GM19395 (cell line): ENCODE data around the gene JCAD.
"Not testable (repeated sequence)": the region's sequence is repeated elsewhere in the genome, so short reads cannot be mapped to it uniquely, and the experiment has no call there.

Experiments used
- ATAC-seq: cut with Tn5 transposase; IDR thresholded peaks from one replicate; pipeline ENCODE4 v1.9.1; 2021; ENCODE audit warnings: mild to moderate bottlenecking, moderate library complexity; ENCODE audit not compliant: unreplicated experiment

Gene JCAD

GRCh38 chr10:29998142-29998808 is 61.1 kb downstream of the JCAD start:
- peak; percentile 86 for ATAC-seq

GRCh38 chr10:29994811-29995210 is 64.6 kb downstream of the JCAD start:
- ATAC-seq = no peak

GRCh38 chr10:29993319-29993915 is 66.0 kb downstream of the JCAD start:
- ATAC-seq = no peak

GRCh38 chr10:29992914-29993313 is 66.5 kb downstream of the JCAD start:
- ATAC-seq = no peak

- ATAC-seq = no peak
Observed at GRCh38 chr10:29991382-29991781, 68.0 kb downstream of the JCAD start.

GRCh38 chr10:29987471-29987870 is 71.9 kb downstream of the JCAD start:
- ATAC-seq = no peak

- ATAC-seq = no peak
Observed at GRCh38 chr10:29982997-29983648, 76.3 kb downstream of the JCAD start.

GRCh38 chr10:29981510-29981909 is 77.9 kb downstream of the JCAD start:
- ATAC-seq = no peak

- no peak for ATAC-seq
Observed at GRCh38 chr10:29980084-29980483, 79.3 kb downstream of the JCAD start.

GRCh38 chr10:29979421-29979779 is 80.0 kb downstream of the JCAD start:
- not testable (repeated sequence) for ATAC-seq

- ATAC-seq = no peak
Observed at GRCh38 chr10:29977171-29977570, 82.2 kb downstream of the JCAD start.

- no peak for ATAC-seq
Observed at GRCh38 chr10:29976134-29976533, 83.3 kb downstream of the JCAD start.

- ATAC-seq = no peak
Observed at GRCh38 chr10:29974773-29975172, 84.6 kb downstream of the JCAD start.

- ATAC-seq = no peak
Observed at GRCh38 chr10:29973921-29974320, 85.5 kb downstream of the JCAD start.

GRCh38 chr10:29970576-29970975 is 88.8 kb downstream of the JCAD start:
- no peak for ATAC-seq

- ATAC-seq = no peak
Observed at GRCh38 chr10:29970012-29970396, 89.4 kb downstream of the JCAD start.

GRCh38 chr10:29969255-29970011 is 90.0 kb downstream of the JCAD start:
- no peak for ATAC-seq

- ATAC-seq = no peak
Observed at GRCh38 chr10:29968585-29968984, 90.8 kb downstream of the JCAD start.

GRCh38 chr10:29966269-29966668 is 93.1 kb downstream of the JCAD start:
- ATAC-seq = no peak
